IPS-15b (cell line): ENCODE measurements around the gene ERAL1.
"Not testable (repeated sequence)": the region's sequence is repeated elsewhere in the genome, so short reads cannot be mapped to it uniquely, and the experiment has no call there.

Experiments
- H3K27me3 ChIP-seq: one replicate; pipeline ENCODE4 v1.6.1; 2013; ENCODE audit warnings: low read length; ENCODE audit not compliant: control insufficient read depth, insufficient read depth
- H3K36me3 ChIP-seq: one replicate; pipeline ENCODE4 v1.6.1; 2013; ENCODE audit warnings: low read length; ENCODE audit not compliant: control insufficient read depth, insufficient read depth
- H3K4me1 ChIP-seq: one replicate; pipeline ENCODE4 v1.6.1; 2013; ENCODE audit warnings: mild to moderate bottlenecking, low read length; ENCODE audit not compliant: control insufficient read depth, insufficient read depth
- H3K4me3 ChIP-seq: one replicate; pipeline ENCODE4 v1.5.1; 2013; ENCODE audit warnings: low read depth, low read length
- H3K9ac ChIP-seq: one replicate; pipeline ENCODE4 v1.6.1; 2013; ENCODE audit warnings: low read depth, mild to moderate bottlenecking, low read length
- H3K9me3 ChIP-seq: one replicate; pipeline ENCODE4 v1.6.1; 2013; ENCODE audit warnings: mild to moderate bottlenecking, low read length; ENCODE audit not compliant: control insufficient read depth, insufficient read depth

The ERAL1 gene

GRCh38 chr17:28867276-28867675 lies 12.5 kb downstream of the ERAL1 start:
- H3K9ac ChIP-seq: no peak overlapping the region
- H3K9me3 ChIP-seq: no peaks in the 10 kb centered on the region
- H3K4me1 ChIP-seq: no peaks in the 10 kb centered on the region
- no peaks in the 10 kb centered on the region for H3K27me3 ChIP-seq
- no peaks in the 10 kb centered on the region for H3K36me3 ChIP-seq
- H3K4me3 ChIP-seq: no peak overlapping the region

- H3K36me3 ChIP-seq: no peaks in the 10 kb centered on the region
- H3K27me3 ChIP-seq: no peaks in the 10 kb centered on the region
- H3K4me3 ChIP-seq: no peak overlapping the region
- no peak overlapping the region for H3K9ac ChIP-seq
- no peaks in the 10 kb centered on the region for H3K4me1 ChIP-seq
- H3K9me3 ChIP-seq: no peaks in the 10 kb centered on the region
Measured at GRCh38 chr17:28871056-28871579, 16.3 kb downstream of the ERAL1 start.

GRCh38 chr17:28873839-28874238 lies 19.0 kb downstream of the ERAL1 start:
- H3K27me3 ChIP-seq: no peaks in the 10 kb centered on the region
- H3K4me1 ChIP-seq: no peaks in the 10 kb centered on the region
- no peaks in the 10 kb centered on the region for H3K9me3 ChIP-seq
- no peaks in the 10 kb centered on the region for H3K36me3 ChIP-seq
- H3K9ac ChIP-seq: no peak overlapping the region
- H3K4me3 ChIP-seq: no peak overlapping the region

DNA sequence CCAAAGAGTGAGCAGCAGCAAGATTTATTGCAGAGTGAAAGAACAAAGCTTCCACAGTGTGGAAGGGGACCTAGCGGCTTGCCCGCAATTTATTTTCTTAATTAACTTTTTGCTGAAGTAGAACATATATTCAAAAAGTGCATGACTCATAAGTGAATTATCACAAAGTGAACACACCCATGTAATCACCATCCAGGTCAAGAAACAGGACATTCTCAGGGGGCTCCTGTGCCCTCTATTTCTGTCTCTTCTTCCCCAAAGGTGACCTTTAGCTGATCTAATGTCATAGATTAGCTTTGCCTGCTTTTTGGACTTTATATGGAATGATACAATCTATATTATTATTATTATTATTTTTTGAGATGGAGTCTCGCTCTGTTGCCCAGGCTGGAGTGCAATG lies 19.9 kb downstream of the ERAL1 start:
- H3K36me3 ChIP-seq: no peaks in the 10 kb centered on the region
- H3K4me1 ChIP-seq: no peaks in the 10 kb centered on the region
- no peak overlapping the region for H3K9ac ChIP-seq
- no peaks in the 10 kb centered on the region for H3K9me3 ChIP-seq
- no peaks in the 10 kb centered on the region for H3K27me3 ChIP-seq
- H3K4me3 ChIP-seq: no peak overlapping the region

DNA sequence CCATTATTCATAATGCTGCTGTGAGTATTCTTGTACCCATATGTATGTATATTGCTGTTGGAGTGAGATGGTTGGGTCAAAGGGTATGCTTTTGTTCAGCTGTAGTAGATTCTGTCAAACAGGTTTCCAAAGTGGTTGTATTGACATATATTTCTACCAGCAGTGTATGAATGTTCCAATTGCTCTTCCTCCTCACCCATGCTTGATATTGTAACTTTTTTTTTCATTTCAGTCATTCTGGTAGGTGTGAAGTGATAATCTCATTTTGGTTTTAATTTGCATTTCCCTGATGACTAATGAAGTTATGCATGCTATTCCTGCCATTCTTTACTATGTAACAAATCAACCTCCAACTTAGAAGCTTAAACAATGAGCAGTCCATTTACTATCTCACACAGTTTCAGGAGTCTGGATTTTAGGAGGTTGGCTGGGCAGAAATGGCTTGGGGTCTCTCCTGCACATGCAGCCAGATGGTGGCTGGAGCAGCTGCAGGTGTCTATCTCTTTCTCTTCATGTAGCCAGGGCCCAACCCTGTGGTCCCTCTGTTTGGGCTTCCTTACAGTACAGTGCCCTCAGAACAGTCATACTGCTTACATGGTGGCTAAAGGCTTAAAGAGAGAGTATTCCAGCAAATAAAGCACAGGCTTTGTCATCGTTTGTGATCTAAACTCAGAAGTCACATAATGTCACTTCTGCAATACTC lies 21.2 kb downstream of the ERAL1 start:
- peaks cover 9% of the 10 kb centered on the region for H3K36me3 ChIP-seq
- no peaks in the 10 kb centered on the region for H3K9me3 ChIP-seq
- H3K9ac ChIP-seq: no peak overlapping the region
- no peaks in the 10 kb centered on the region for H3K27me3 ChIP-seq
- H3K4me3 ChIP-seq: no peak overlapping the region
- H3K4me1 ChIP-seq: no peaks in the 10 kb centered on the region

DNA sequence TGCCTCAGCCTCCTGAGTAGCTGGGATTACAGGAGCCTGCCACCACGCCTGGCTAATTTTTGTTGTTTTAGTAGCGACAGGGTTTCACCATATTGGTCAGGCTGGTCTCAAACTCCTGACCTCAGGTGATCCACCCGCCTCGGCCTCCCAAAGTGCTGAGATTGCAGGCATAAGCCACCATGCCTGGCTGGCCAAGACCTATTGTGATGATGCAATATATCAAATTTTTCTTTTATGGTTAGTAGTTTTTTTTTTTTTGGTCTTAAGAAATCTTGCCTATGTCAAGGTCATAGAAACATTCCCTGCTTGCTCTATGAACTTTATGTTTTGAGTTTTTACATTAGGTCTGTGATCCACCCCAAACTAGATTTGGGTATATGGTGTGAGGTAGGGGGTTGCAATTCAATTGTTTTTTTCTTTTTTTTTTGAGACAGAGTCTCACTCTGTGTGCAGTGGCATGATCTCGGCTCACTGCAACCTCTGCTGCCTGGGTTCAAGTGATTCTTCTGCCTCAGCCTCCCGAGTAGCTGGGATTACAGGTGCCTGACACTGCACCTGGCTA lies 22.4 kb downstream of the ERAL1 start:
- H3K4me3 ChIP-seq, H3K9ac ChIP-seq, H3K36me3 ChIP-seq: not testable (repeated sequence)

DNA sequence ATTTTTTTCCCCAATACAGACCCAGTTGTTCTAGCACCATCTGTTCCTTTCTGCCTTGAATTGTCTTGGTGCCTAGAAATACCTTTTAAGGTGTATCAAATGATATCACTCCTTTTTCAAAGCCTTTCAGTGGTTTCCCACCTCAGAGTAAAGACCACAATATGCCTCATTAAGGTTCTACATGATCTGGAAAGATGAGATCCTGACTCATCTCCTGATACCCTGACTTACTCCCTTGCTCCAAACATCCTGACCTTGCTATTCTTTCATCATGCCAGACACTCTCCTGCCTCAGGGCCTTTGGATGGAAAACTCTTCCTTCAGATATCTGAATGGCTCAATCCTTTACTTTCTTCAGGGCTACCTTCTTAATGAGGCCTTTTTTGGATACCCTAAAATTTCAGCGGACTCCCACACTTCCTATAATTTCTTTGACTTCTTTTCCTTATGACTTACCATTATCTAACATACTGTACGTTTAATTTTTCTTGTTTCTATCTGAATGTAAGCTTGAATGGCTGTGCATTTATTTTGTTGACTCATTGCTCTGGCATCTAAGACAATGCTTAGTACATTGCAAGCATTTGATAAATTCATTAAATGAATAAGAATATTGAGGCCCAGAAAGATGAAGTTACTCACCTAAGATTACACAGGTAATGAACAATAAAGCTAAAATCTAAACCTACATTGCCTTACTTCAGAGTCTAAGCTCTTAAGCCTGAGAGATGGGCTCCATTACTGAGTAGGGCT lies 23.5 kb downstream of the ERAL1 start:
- Histone ChIP-seq H3K9ac (no peak overlapping the region), H3K27me3 (no peaks in the 10 kb centered on the region), H3K4me1 (no peaks in the 10 kb centered on the region), H3K9me3 (no peaks in the 10 kb centered on the region), H3K4me3 (no peak overlapping the region), H3K36me3 (peaks cover 10% of the 10 kb centered on the region)

More for the DNA sequence above, 22.4 kb downstream of the ERAL1 start:
- not testable (repeated sequence) for H3K4me1 ChIP-seq, H3K9me3 ChIP-seq, H3K27me3 ChIP-seq

DNA sequence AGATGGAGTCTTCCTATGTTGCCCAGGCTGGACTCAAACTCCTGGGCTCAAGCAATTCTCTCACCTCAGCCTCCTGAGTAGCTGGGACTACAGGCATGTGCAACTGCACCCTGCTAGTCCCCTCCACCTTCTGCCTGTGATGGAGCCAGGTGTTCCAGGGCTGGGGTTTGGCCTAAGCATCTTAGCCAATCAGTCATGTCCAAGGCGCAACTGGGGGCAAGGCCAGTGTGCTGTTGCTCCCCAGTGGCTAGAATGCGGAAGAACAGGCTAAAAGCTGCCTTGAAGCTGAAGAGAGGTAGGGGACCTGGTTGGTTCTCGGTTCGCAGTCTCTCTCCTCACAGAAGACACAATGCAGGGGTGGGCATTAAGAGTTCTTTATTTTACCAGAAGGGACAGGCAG lies 24.2 kb downstream of the ERAL1 start:
- no peaks in the 10 kb centered on the region for H3K9me3 ChIP-seq
- H3K4me1 ChIP-seq: no peaks in the 10 kb centered on the region
- H3K9ac ChIP-seq: no peak overlapping the region
- H3K4me3 ChIP-seq: no peak overlapping the region
- H3K27me3 ChIP-seq: no peaks in the 10 kb centered on the region
- peaks cover 13% of the 10 kb centered on the region for H3K36me3 ChIP-seq

GRCh38 chr17:28879886-28880571 lies 25.2 kb downstream of the ERAL1 start:
- no peak overlapping the region for H3K4me3 ChIP-seq
- H3K36me3 ChIP-seq: peaks cover 17% of the 10 kb centered on the region
- no peaks in the 10 kb centered on the region for H3K27me3 ChIP-seq
- H3K4me1 ChIP-seq: no peaks in the 10 kb centered on the region
- no peaks in the 10 kb centered on the region for H3K9me3 ChIP-seq
- H3K9ac ChIP-seq: no peak overlapping the region

- Histone ChIP-seq H3K27me3 (no peaks in the 10 kb centered on the region), H3K4me3 (no peak overlapping the region), H3K4me1 (no peaks in the 10 kb centered on the region), H3K9me3 (no peaks in the 10 kb centered on the region), H3K9ac (no peak overlapping the region), H3K36me3 (peaks cover 18% of the 10 kb centered on the region)
Measured at GRCh38 chr17:28880572-28880945, 25.7 kb downstream of the ERAL1 start.

GRCh38 chr17:28881533-28882056 lies 26.8 kb downstream of the ERAL1 start:
- Histone ChIP-seq H3K36me3 (peaks cover 18% of the 10 kb centered on the region), H3K4me3 (no peak overlapping the region), H3K9ac (no peak overlapping the region)

More at GRCh38 chr17:28881533-28882056, 26.8 kb downstream of the ERAL1 start:
- H3K4me1 ChIP-seq: no peaks in the 10 kb centered on the region
- no peaks in the 10 kb centered on the region for H3K9me3 ChIP-seq
- H3K27me3 ChIP-seq: no peaks in the 10 kb centered on the region
